Transverse colon (tissue), 4 donors: Measurements from ENCODE around the gene GAGE10. TPM values are rescaled to one million over a fixed set of nuclear protein-coding genes. Genes with fewer than 3 reads are reported as not detected.
"Not testable (repeated sequence)": the region's sequence is repeated elsewhere in the genome, so short reads cannot be mapped to it uniquely, and the experiment has no call there.

ENCODE experiments used
- DNase-seq: peaks from one replicate; pipeline ENCODE4 v3.0.0-alpha.2; 2019
- H3K27ac ChIP-seq, 4 donors: fragments of 200-600 bp; sonication (generic); 2 replicates each; pipeline ENCODE4 v1.5.1; 2016 to 2018; ENCODE audit warnings: inconsistent platforms in 4 of 4
- H3K27me3 ChIP-seq: fragments of 200-600 bp; sonication (generic); 2 replicates; pipeline ENCODE4 v1.5.1; 2017; ENCODE audit warnings: inconsistent platforms
- H3K36me3 ChIP-seq, 4 donors: fragments of 200-600 bp; sonication (generic); 2 replicates each; pipeline ENCODE4 v1.5.1; 2017 to 2019; ENCODE audit warnings: inconsistent platforms in 4 of 4
- H3K4me1 ChIP-seq, 4 donors: fragments of 200-600 bp; sonication (generic); 2 replicates each; pipeline ENCODE4 v1.5.1; 2017 to 2020; ENCODE audit warnings: inconsistent platforms in 4 of 4
- H3K4me3 ChIP-seq, 4 donors: fragments of 200-600 bp; sonication (generic); 1 replicate in 1 of 4; 2 replicates in 3 of 4; pipeline versions ENCODE4 v1.5.1 to v1.6.1; 2017 to 2019; ENCODE audit warnings: inconsistent platforms in 4 of 4
- H3K9me3 ChIP-seq, 2 donors: fragments of 200-600 bp; sonication (generic); 2 replicates each; pipeline ENCODE4 v1.5.1; 2017 to 2019; ENCODE audit warnings: inconsistent platforms in 2 of 2
- WGBS, 2 donors: methylation state at CpG; one replicate each; pipeline ENCODE4 v1.1.5; 2018; ENCODE audit warnings: low coverage in 1 of 2; 5-methylcytosine and 5-hydroxymethylcytosine counted together
- in situ Hi-C, 4 donors: fragments of 200-750 bp; cut with MboI; loops; one replicate each; pipeline versions ENCODE4 v1.15.0 to v1.15.1; 2017; ENCODE audit warnings: low sequenced_read_pairs in 3 of 4, low pct_ligation_motif_present in 1 of 4, low pct_unique_long_range_greater_than_20kb in 1 of 4
- intact Hi-C: fragments of 100-400 bp; cut with DNase I; formaldehyde crosslinking; loops from one replicate; pipeline ENCODE4 v1.15.1; 2023; ENCODE audit warnings: low total_unique reads
- total RNA-seq, 4 donors: library from RNA; depleted of rRNA; stranded (reverse); fragments of >200 nt; gene quantifications; one replicate each; pipeline ENCODE4 v1.1.0, GENCODE V29; 2016

Gene GAGE10
- total RNA-seq, 4 donors from 2014 or later, result not detected

GRCh38 chrX:49346150-49346549, 42.7 kb downstream of the GAGE10 start:
- H3K27me3 ChIP-seq, H3K4me1 ChIP-seq, H3K36me3 ChIP-seq, intact Hi-C loops, H3K4me3 ChIP-seq, H3K27ac ChIP-seq, H3K9me3 ChIP-seq, in situ Hi-C loops: not testable (repeated sequence)
- 87 to 92% methylated on average over 9 to 11 of the region's 11 CpGs for whole genome bisulfite sequencing, 2 donors
- peak; percentile 22 for DNase-seq

Other genes with a start within 250 kb of the GAGE10 start
- 10 to 100 TPM in 2 of 4 donors, 1 to 10 TPM in 2; 4.4 to 19.1 (median 9.9) TPM for gene CCDC120, start 244.6 kb upstream of the GAGE10 start, total RNA-seq
- gene PRAF2, start 229.6 kb upstream of the GAGE10 start, total RNA-seq, result 10 to 100 TPM in 2 of 4 donors, 1 to 10 TPM in 2; 3.4 to 16.8 (median 9.2) TPM
- 100 to 1,000 TPM in 2 of 4 donors, 10 to 100 TPM in 2; 73.5 to 205 (median 117) TPM for gene WDR45, start 223.8 kb upstream of the GAGE10 start, total RNA-seq
- gene GPKOW, start 179.9 kb upstream of the GAGE10 start, total RNA-seq, result 10 to 100 TPM; 10.7 to 21.8 (median 18.0) TPM
- 10 to 100 TPM in 3 of 4 donors, 1 to 10 TPM in 1; 5.6 to 28.8 (median 12.7) TPM for gene MAGIX, start 140.9 kb upstream of the GAGE10 start, total RNA-seq
- gene PLP2, start 131.7 kb upstream of the GAGE10 start, total RNA-seq, result 10 to 100 TPM; 31.0 to 60.3 (median 43.2) TPM
- 10 to 100 TPM; 14.5 to 40.0 (median 33.2) TPM for gene PRICKLE3, start 117.3 kb upstream of the GAGE10 start, total RNA-seq
- gene SYP, start 103.5 kb upstream of the GAGE10 start, total RNA-seq, result 1 to 10 TPM; 1.1 to 7.6 (median 5.0) TPM
- gene CACNA1F, start 70.3 kb upstream of the GAGE10 start, total RNA-seq, result 1 to 10 TPM in 1 of 4 donors, under 1 TPM in 2, not detected in 1; 0.32 to 2.8 (median 0.96) TPM
- gene CCDC22, start 68.2 kb upstream of the GAGE10 start, total RNA-seq, result 10 to 100 TPM; 11.0 to 13.7 (median 12.6) TPM
- gene FOXP3, start 38.9 kb upstream of the GAGE10 start, total RNA-seq, result not detected
- 10 to 100 TPM in 1 of 4 donors, 1 to 10 TPM in 3; 2.0 to 18.7 (median 2.8) TPM for gene PPP1R3F, start 33.9 kb upstream of the GAGE10 start, total RNA-seq
- gene GAGE12J, start 18.4 kb downstream of the GAGE10 start, total RNA-seq, result not detected
- not detected for gene GAGE13, start 27.9 kb downstream of the GAGE10 start, total RNA-seq
- gene GAGE12C, start 228.5 kb downstream of the GAGE10 start, total RNA-seq, result not detected
- gene GAGE12D, start 238.1 kb downstream of the GAGE10 start, total RNA-seq, result not detected
- gene GAGE12E, start 247.6 kb downstream of the GAGE10 start, total RNA-seq, result not detected